PFSK-1 (cell line): ENCODE measurements around the gene HNRNPM.

Experiments used
- FOXP2 ChIP-seq: optimal IDR thresholded peaks from 2 replicates; pipeline ENCODE3; 2011; ENCODE audit warnings: borderline replicate concordance, control low read depth, inconsistent platforms; ENCODE audit not compliant: insufficient read depth; ENCODE audit errors: extremely low read length, extremely low read depth
- POLR2AphosphoS5 ChIP-seq: IDR thresholded peaks from 2 replicates; pipeline ENCODE4 v1.6.1; 2012; ENCODE audit warnings: low read depth, mild to moderate bottlenecking, control low read depth, low read length, moderate library complexity
- REST ChIP-seq, 2 experiments: IDR thresholded peaks; 2 replicates each; pipeline versions ENCODE4 v1.6.1 to v1.8.0; 2011 to 2012; ENCODE audit warnings: low read depth in 2 of 2, low read length in 2 of 2, control low read depth in 1 of 2, inconsistent platforms in 1 of 2, mild to moderate bottlenecking in 1 of 2, moderate library complexity in 1 of 2; ENCODE audit not compliant: insufficient read depth in 1 of 2
- SIN3A ChIP-seq: IDR thresholded peaks from 2 replicates; pipeline ENCODE4 v1.6.1; 2012; ENCODE audit warnings: mild to moderate bottlenecking, low read length, moderate library complexity, borderline replicate concordance; ENCODE audit not compliant: insufficient read depth
- TAF1 ChIP-seq: IDR thresholded peaks from 2 replicates; pipeline ENCODE4 v1.6.1; 2012; ENCODE audit warnings: low read length, control low read depth, borderline replicate concordance; ENCODE audit not compliant: insufficient read depth

HNRNPM gene

GRCh38 chr19:8453616-8454015, 8.8 kb downstream of the HNRNPM start:
- TF ChIP-seq FOXP2 (no peak), POLR2AphosphoS5 (no peak), REST (IDR thresholded peaks at IDR 0.05; ENCODE audit: insufficient read depth in 1 of 2, low read depth in 2 of 2, low read length in 2 of 2) (no peak), SIN3A (no peak), TAF1 (no peak)

GRCh38 chr19:8454218-8454617, 9.4 kb downstream of the HNRNPM start:
- TF ChIP-seq SIN3A (no peak), FOXP2 (no peak)

GRCh38 chr19:8455018-8455417, 10.2 kb downstream of the HNRNPM start:
- TF ChIP-seq TAF1: no peak
- TF ChIP-seq POLR2AphosphoS5: no peak
- TF ChIP-seq SIN3A: no peak
- no peak for TF ChIP-seq FOXP2
- TF ChIP-seq REST (IDR thresholded peaks at IDR 0.05; ENCODE audit: insufficient read depth in 1 of 2, low read depth in 2 of 2, low read length in 2 of 2): no peak

GRCh38 chr19:8456064-8456463, 11.3 kb downstream of the HNRNPM start:
- no peak for TF ChIP-seq TAF1
- no peak for TF ChIP-seq POLR2AphosphoS5
- TF ChIP-seq SIN3A: no peak
- no peak for TF ChIP-seq REST (IDR thresholded peaks at IDR 0.05; ENCODE audit: insufficient read depth in 1 of 2, low read depth in 2 of 2, low read length in 2 of 2)
- no peak for TF ChIP-seq FOXP2

- TF ChIP-seq POLR2AphosphoS5 (no peak), SIN3A (no peak), REST (IDR thresholded peaks at IDR 0.05; ENCODE audit: insufficient read depth in 1 of 2, low read depth in 2 of 2, low read length in 2 of 2) (no peak), FOXP2 (no peak), TAF1 (no peak)
These were observed 12.4 kb downstream of the HNRNPM start for GRCh38 chr19:8457209-8457608.
